Measurements from ENCODE around the gene FMN2. TPM values are rescaled to one million over a fixed set of nuclear protein-coding genes. Genes with fewer than 3 reads are reported as not detected.

The FMN2 gene
- polyA plus RNA-seq, 3 donors: not detected

DNA sequence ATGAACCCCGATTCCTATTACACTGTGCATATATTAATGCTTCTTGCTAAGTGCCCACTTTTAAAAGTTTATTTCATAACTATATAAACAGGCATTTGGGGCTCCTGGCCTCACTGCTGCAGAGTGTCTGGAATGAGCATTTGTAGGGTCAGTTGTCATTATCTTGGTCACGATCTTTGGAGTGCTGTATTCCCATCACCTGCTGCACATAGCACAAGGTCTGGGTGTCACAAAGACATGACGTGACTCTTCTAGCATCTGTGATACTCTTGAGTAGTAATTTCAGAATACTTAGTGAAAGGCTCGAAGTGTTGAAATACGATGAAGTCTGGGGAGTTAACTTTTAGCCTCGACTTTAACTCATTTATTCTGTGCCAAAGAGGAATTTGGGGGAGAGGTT is 186.4 kb downstream of the FMN2 start:
- no peaks in the 10 kb centered on the region for H3K36me3 ChIP-seq (replicated peaks in 1 of 2; ENCODE audit: control insufficient read depth in 1 of 2, insufficient read depth in 2 of 2, low read length in 2 of 2)
- intact Hi-C loops (cut with micrococcal nuclease): no loop called here
- H3K9ac ChIP-seq (ENCODE audit: insufficient read depth, low read length, poor library complexity, severe bottlenecking): no peak overlapping the region
- no peaks in the 10 kb centered on the region for H3K9me3 ChIP-seq (replicated peaks in 1 of 2; ENCODE audit: control insufficient read depth in 1 of 2, insufficient read depth in 1 of 2, low read length in 2 of 2)
- TF ChIP-seq, protein P1, sequence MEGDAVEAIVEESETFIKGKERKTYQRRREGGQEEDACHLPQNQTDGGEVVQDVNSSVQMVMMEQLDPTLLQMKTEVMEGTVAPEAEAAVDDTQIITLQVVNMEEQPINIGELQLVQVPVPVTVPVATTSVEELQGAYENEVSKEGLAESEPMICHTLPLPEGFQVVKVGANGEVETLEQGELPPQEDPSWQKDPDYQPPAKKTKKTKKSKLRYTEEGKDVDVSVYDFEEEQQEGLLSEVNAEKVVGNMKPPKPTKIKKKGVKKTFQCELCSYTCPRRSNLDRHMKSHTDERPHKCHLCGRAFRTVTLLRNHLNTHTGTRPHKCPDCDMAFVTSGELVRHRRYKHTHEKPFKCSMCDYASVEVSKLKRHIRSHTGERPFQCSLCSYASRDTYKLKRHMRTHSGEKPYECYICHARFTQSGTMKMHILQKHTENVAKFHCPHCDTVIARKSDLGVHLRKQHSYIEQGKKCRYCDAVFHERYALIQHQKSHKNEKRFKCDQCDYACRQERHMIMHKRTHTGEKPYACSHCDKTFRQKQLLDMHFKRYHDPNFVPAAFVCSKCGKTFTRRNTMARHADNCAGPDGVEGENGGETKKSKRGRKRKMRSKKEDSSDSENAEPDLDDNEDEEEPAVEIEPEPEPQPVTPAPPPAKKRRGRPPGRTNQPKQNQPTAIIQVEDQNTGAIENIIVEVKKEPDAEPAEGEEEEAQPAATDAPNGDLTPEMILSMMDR (IDR thresholded peaks at IDR 0.05): no peak
- H3K4me3 ChIP-seq (replicated peaks in 1 of 3; ENCODE audit: low read depth in 2 of 3, low read length in 3 of 3): no peak overlapping the region
- DNase-seq: no peak
- H3K4me2 ChIP-seq (replicated peaks; ENCODE audit: extremely low read depth, low read length, poor library complexity, severe bottlenecking): no peak overlapping the region
- no peak overlapping the region for H2AFZ ChIP-seq (ENCODE audit: insufficient read depth, low read depth, low read length, poor library complexity, severe bottlenecking)
- 100% methylated on average over 1 of the region's 6 CpGs for WGBS (ENCODE audit: insufficient coverage)
- H3K27me3 Mint-ChIP-seq (ENCODE audit: low read depth in 3 of 3): no peaks in the 10 kb centered on the region
- H3K27ac Mint-ChIP-seq: no peak overlapping the region
- no peaks in the 10 kb centered on the region for H4K20me1 ChIP-seq (ENCODE audit: insufficient read depth, low read length)
- H3K4me1 ChIP-seq (ENCODE audit: control insufficient read depth in 1 of 2, insufficient read depth in 2 of 2, low read length in 2 of 2): no peaks in the 10 kb centered on the region
- no peaks in the 10 kb centered on the region for H3K4me1 Mint-ChIP-seq
- H3K4me3 Mint-ChIP-seq: no peak overlapping the region
- H3K27ac ChIP-seq (ENCODE audit: low read depth in 1 of 2, low read length in 2 of 2): no peak overlapping the region
- no peaks in the 10 kb centered on the region for H3K36me3 Mint-ChIP-seq
- peaks cover 0 to 4% (median 2%) of the 10 kb centered on the region in 7 donors for H3K9me3 Mint-ChIP-seq
- no peaks in the 10 kb centered on the region for H3K27me3 ChIP-seq (ENCODE audit: control insufficient read depth in 2 of 2, insufficient read depth in 2 of 2, low read length in 2 of 2)
- no peaks in the 10 kb centered on the region for H3K79me2 ChIP-seq (ENCODE audit: insufficient read depth, low read length)

DNA sequence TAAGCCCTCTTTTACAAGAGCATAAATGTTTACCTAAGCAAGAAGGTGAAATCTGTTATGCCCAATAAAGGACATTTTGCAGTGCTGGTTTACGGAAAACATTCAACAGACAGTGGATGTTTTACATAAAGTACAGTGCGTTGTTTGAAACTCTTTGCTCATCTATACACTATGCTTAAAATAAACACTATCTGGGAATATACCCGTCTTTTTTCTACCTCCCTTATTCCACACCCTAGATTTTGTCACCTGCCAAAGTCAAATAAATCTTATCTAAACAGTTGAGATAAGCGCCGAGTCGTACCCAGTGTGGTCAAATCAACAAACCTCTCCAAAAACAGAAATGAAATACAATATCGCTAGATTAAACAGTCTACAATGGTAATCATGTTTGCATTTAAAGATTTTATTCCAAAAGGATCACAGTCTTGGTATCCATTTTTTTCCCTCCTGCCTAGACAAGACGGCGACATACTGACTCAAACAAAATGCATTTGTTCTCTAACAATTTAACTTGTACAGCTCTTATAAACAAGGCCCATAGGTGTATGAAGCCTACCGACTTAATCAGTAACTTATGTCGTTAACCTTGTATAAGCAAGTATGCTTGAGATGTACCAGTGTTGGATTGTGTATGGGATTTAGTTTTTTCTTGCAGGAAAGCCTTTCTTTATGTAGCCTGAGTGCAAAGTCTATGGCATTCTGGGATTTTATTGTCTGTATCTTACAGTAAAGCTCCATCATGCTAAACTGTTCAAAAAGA is 189.1 kb downstream of the FMN2 start:
- 91% methylated on average over 6 of the region's 11 CpGs for WGBS (ENCODE audit: insufficient coverage)
- Histone ChIP-seq H2AFZ (ENCODE audit: insufficient read depth, low read depth, low read length, poor library complexity, severe bottlenecking) (no peak overlapping the region), H3K9me3 (replicated peaks in 1 of 2; ENCODE audit: control insufficient read depth in 1 of 2, insufficient read depth in 1 of 2, low read length in 2 of 2) (no peaks in the 10 kb centered on the region), H3K27ac (ENCODE audit: low read depth in 1 of 2, low read length in 2 of 2) (no peak overlapping the region), H3K27me3 (ENCODE audit: control insufficient read depth in 2 of 2, insufficient read depth in 2 of 2, low read length in 2 of 2) (no peaks in the 10 kb centered on the region), H3K36me3 (replicated peaks in 1 of 2; ENCODE audit: control insufficient read depth in 1 of 2, insufficient read depth in 2 of 2, low read length in 2 of 2) (no peaks in the 10 kb centered on the region), H4K20me1 (ENCODE audit: insufficient read depth, low read length) (no peaks in the 10 kb centered on the region), H3K4me1 (ENCODE audit: control insufficient read depth in 1 of 2, insufficient read depth in 2 of 2, low read length in 2 of 2) (no peaks in the 10 kb centered on the region), H3K79me2 (ENCODE audit: insufficient read depth, low read length) (no peaks in the 10 kb centered on the region), H3K4me2 (replicated peaks; ENCODE audit: extremely low read depth, low read length, poor library complexity, severe bottlenecking) (no peak overlapping the region), H3K4me3 (replicated peaks in 1 of 3; ENCODE audit: low read depth in 2 of 3, low read length in 3 of 3) (no peak overlapping the region), H3K9ac (ENCODE audit: insufficient read depth, low read length, poor library complexity, severe bottlenecking) (no peak overlapping the region)
- Mint-ChIP-seq H3K36me3 (no peaks in the 10 kb centered on the region), H3K27me3 (ENCODE audit: low read depth in 3 of 3) (peaks cover 0 to 2% (median 0%) of the 10 kb centered on the region in 3 donors), H3K4me1 (no peaks in the 10 kb centered on the region), H3K9me3 (peaks cover 0 to 2% (median 0%) of the 10 kb centered on the region in 7 donors), H3K27ac (no peak overlapping the region), H3K4me3 (no peak overlapping the region)
- intact Hi-C loops (cut with micrococcal nuclease): no loop called here
- TF ChIP-seq, protein P1 (IDR thresholded peaks at IDR 0.05): no peak
- DNase-seq: no peak
